HG03521 (cell line): ENCODE data around the gene LONRF2.
"Not testable (repeated sequence)": the region's sequence is repeated elsewhere in the genome, so short reads cannot be mapped to it uniquely, and the experiment has no call there.

Experiments
- ATAC-seq: cut with Tn5 transposase; IDR thresholded peaks from one replicate; pipeline ENCODE4 v1.9.1; 2021; ENCODE audit warnings: mild to moderate bottlenecking, moderate library complexity; ENCODE audit not compliant: unreplicated experiment

Gene LONRF2

GRCh38 chr2:100321866-100322820 is at the start of gene LONRF2:
TSS of gene LONRF2 (minus strand) at chr2:100322501. CDS start at chr2:100322093, 408 bp downstream.
- ATAC-seq = no peak

- ATAC-seq = no peak
Measured at GRCh38 chr2:100367163-100367562, 44.9 kb upstream of the LONRF2 start.

- ATAC-seq = no peak
Measured at GRCh38 chr2:100365434-100365833, 43.1 kb upstream of the LONRF2 start.

GRCh38 chr2:100362269-100362668 is 40.0 kb upstream of the LONRF2 start:
- ATAC-seq = not testable (repeated sequence)

GRCh38 chr2:100359576-100359975 is 37.3 kb upstream of the LONRF2 start:
- ATAC-seq = no peak

- ATAC-seq = no peak
Measured at GRCh38 chr2:100358554-100358953, 36.3 kb upstream of the LONRF2 start.

- no peak for ATAC-seq
Measured at GRCh38 chr2:100352521-100352920, 30.2 kb upstream of the LONRF2 start.

- no peak for ATAC-seq
Measured at GRCh38 chr2:100350661-100351185, 28.4 kb upstream of the LONRF2 start.

- ATAC-seq = not testable (repeated sequence)
Measured at GRCh38 chr2:100345144-100345543, 22.8 kb upstream of the LONRF2 start.

GRCh38 chr2:100344433-100344832 is 22.1 kb upstream of the LONRF2 start:
- ATAC-seq = no peak

- ATAC-seq = not testable (repeated sequence)
Measured at GRCh38 chr2:100342466-100342865, 20.2 kb upstream of the LONRF2 start.

- no peak for ATAC-seq
Measured at GRCh38 chr2:100339823-100340222, 17.5 kb upstream of the LONRF2 start.

GRCh38 chr2:100334929-100335328 is 12.6 kb upstream of the LONRF2 start:
- no peak for ATAC-seq

- ATAC-seq = no peak
Measured at GRCh38 chr2:100327742-100328141, 5.4 kb upstream of the LONRF2 start.

- no peak for ATAC-seq
Measured at GRCh38 chr2:100321179-100321865, 979 bp downstream of the LONRF2 start.

- no peak for ATAC-seq
Measured at GRCh38 chr2:100320547-100321178, 1.6 kb downstream of the LONRF2 start.

GRCh38 chr2:100317634-100318033 is 4.7 kb downstream of the LONRF2 start:
- no peak for ATAC-seq

GRCh38 chr2:100309973-100310719 is 12.2 kb downstream of the LONRF2 start:
- no peak for ATAC-seq

GRCh38 chr2:100309311-100309710 is 13.0 kb downstream of the LONRF2 start:
- no peak for ATAC-seq

GRCh38 chr2:100303744-100304143 is 18.6 kb downstream of the LONRF2 start:
- ATAC-seq = no peak

- no peak for ATAC-seq
Measured at GRCh38 chr2:100302585-100302892, 19.8 kb downstream of the LONRF2 start.
